ENCODE measurements around the gene LCN15.
"Not testable (repeated sequence)": the region's sequence is repeated elsewhere in the genome, so short reads cannot be mapped to it uniquely, and the experiment has no call there.

LCN15 gene

DNA sequence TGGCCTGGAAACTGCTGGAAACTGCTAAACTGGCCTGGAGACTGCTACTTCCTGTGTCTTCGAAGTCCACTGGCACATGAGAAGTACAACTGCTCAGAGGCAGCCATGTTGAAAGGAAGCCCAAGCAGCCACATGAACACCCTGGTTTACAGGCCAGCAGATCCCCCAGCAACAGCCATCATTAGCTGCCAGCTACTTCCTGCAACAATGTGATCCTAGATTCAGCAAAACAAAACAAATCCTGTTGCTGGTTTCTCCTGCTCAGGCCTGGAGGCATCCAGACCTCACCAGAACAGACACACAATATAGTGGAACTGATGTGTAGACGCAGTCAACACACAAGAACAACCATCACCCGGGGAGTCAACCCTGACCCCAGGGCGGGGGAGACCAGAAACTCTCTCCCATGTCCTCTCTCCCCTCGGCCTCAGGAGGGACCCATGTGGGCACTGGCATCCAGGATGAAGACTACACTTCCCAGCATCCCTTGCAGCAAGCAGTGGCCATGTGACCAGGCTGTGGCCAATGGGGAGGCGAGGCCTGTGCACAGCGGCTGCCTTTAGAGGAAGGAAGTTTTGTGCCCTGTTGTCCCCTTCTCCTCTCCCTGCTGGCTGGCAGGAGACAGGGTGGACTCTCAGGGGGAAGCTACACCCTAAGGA lies 9.2 kb upstream of the LCN15 start:
- DNase-seq = no peak

DNA sequence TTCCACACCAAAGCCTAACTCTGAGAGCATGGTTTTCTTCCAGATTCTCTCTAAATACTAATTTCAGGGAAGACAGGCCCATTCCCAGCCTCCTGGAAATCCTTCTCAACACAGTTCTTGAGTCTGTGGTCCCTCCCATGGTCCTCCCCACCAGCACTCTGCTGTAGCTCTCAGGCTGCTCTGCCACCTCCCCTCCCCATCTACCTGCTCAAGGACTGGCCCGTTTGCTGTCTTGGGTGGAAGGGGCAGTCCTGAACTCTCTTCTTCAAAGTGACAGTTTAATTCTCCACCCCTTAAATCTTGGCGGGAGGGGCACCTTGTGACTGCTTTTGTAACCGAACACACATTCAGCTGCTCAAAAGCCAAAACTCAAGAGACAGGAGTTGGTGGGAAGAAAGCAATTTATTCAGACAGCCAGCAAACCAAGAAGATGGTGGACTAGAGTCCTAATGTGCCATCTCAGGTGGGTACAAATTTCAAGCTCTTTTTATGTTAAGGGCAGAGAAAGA lies 7.6 kb upstream of the LCN15 start:
- no peak for DNase-seq

GRCh38 chr9:136769710-136770191 lies 5.4 kb upstream of the LCN15 start:
- no peak for DNase-seq

GRCh38 chr9:136766410-136767120 lies 2.2 kb upstream of the LCN15 start:
- not testable (repeated sequence) for DNase-seq

DNA sequence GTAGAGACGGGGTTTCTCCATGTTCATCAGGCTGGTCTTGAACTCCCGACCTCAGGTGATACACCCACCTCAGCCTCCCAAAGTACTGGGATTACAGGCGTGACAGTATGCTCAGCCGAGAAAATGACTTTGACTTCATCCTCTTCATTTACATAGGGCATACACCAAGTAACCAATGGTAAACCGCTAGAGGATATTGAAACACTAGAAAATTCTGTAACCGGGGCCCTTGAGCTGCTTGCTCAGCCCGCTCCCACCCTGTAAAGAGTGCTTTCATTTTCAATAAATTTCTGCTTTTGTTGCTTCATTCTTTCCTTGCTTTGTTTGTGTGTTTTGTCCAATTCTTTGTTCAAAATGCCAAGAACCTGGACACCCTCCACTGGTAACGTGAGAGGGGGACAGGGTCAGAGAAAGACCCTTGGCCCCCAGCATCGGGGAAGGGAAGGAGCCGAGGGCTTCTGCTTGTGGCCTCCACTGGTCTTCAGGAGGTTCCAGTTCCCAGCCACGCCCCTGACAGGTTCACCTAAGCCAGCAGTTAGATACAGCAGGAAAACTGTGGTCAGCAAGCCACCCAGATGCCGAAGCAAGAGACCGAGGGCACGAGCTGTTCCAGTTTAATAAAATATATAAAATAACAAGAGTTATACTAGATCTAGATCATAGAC lies 1.6 kb upstream of the LCN15 start:
- not testable (repeated sequence) for DNase-seq

GRCh38 chr9:136765041-136765440 lies 723 bp upstream of the LCN15 start:
- no peak for DNase-seq

DNA sequence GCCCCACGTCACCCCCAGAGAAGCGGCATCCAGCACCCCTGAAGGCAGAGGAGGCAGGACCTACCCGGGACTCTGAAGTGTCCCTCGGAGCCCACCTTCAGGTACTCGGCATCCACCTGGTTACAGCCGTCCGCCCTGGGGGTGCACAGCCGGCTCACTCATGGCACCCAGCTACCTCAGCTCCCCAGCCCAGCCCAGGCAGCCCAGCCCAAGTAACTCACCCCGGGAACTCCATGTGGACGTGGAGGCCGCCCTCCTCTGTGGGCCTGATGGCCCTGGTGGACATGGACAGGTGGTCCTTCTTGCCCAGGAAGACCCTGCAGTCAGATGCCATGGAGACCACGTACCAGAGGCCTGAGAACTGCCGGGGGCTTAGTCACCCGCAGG lies 676 bp downstream of the LCN15 start:
- DNase-seq = no peak

DNA sequence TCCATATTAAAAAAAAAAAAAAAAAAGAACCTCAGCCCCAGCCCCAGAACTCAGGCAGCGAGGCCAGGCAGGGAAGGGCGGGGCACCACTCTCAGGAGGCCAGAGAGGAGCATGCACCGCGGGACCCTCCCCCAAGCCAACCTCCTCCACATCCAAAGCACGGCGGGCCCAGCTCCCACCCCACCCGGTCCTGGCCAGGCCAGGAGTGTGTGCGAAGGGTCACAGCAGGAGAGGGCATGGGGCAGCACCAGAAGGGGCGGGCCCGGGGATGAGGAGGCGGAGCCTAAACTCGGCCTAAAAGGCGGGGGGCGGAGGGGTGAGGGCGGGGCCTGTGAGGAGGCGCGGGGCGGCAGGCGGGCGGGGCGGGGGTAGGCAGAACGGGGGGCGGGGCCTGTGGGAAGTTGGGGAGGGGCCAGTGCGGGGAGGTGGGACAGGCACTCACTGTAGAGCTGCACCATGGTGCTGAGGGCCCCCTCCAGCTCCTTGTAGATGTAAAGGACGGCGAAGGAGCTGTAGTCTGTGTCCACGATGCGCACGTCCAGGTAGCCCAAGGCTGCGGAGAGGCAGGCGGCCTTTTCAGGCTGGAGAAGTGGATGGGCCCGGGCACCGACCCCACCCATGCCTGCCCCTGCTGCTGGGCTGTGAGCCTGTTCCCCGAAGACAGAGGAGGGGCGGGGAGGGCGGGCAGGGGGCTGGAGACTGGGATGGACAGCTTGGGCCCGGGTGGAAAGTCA lies 1.2 kb downstream of the LCN15 start:
- no peak for DNase-seq

- DNase-seq = no peak
These were observed 2.1 kb downstream of the LCN15 start for GRCh38 chr9:136762221-136762691.

DNA sequence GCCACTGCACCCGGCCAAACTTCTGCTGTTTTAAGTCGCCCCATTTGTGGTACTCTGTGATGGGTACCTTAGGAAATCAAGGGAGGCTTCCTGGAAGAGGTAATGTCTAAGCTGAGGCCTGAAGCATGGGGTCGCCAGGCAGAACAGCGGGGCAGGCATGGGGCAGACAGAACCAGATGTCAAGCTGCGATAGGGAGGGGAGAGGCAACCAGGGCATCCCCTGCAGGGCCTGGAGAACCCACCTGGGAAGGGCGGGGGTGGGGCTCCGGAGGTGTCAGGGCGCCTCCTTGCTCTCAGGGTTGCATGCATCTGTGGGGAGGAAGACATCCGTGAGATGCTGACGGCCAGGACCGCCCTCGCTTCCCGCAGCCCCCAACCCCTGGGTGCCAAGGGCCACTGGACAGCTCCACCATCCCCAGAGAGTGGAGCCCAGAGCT lies 2.8 kb downstream of the LCN15 start:
- DNase-seq = no peak

DNA sequence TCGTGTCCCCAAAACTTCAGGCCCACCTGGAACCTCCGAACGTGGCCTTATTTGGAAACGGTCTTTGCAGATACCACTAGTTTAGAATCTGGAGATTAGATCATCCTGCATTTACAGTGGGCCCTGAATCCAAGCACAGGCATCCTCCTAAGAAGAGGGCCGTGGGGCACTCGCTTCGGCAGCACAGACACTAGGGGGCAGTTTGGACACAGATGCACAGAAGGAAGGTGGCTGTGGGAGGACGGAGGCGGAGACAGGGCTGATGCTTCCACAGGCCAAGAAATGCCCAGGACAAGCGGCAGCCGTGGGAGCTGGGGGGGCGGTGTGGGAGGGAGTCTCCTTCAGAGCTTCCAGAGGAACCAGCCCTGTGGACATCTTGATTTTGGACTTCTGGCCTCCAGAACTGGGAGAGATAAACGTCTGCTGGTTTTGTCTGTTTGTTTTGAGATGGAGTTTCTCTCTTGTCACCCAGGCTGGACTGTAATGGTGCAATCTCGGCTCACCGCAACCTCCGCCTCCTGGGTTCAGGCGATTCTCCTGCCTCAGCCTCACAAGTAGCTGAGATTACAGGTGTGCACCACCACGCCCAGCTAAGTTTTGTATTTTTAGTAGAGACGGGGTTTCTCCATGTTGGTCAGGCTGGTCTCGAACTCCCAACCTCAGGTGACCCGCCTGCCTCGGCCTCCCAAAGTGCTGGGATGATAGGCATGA lies 3.3 kb downstream of the LCN15 start:
- not testable (repeated sequence) for DNase-seq

DNA sequence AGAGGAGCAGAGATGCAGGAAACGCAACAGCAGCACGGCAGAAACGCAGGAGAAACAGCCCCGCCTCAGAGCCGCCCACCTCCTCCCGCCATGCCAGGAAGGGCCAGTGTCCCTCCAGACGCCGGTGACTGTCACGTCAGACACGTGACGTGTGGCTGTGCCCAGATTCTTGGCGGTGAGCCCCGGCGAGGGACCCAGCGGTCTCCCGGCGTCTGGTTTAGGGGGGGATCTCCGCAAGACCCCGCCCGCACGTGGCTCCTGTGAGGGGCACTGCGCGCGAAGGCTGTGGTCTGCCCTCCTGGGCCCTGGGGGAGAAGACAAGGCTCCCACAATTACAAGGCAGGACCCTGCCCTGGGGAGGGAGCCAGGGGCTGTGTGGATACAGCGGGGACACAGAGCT lies 3.9 kb downstream of the LCN15 start:
- DNase-seq = no peak

- no peak for DNase-seq
These were observed 4.6 kb downstream of the LCN15 start for GRCh38 chr9:136759436-136760325.

GRCh38 chr9:136759001-136759400 lies 5.3 kb downstream of the LCN15 start:
- DNase-seq = no peak

- DNase-seq = no peak
These were observed 6.6 kb downstream of the LCN15 start for GRCh38 chr9:136757751-136758140.

DNA sequence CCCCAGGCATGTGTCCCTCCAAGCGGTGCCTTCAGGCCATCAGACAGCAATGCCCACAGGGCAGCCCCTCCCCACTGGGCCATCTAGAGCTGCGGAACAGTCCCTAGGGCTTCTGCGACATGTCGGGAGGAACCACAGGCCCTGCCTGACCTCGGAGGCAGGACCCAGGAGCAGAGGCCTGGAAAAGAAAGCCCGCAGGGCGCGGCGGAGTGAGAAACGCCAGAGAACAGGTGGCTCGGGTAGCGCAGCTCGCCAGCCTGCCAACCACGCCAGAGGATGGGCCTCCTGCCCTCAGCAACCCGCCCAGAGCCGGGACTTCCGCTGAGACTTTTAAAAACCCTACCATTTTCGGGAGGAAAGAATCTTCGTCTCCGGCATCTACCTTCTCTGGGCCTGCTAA lies 7.0 kb downstream of the LCN15 start:
- DNase-seq = no peak

DNA sequence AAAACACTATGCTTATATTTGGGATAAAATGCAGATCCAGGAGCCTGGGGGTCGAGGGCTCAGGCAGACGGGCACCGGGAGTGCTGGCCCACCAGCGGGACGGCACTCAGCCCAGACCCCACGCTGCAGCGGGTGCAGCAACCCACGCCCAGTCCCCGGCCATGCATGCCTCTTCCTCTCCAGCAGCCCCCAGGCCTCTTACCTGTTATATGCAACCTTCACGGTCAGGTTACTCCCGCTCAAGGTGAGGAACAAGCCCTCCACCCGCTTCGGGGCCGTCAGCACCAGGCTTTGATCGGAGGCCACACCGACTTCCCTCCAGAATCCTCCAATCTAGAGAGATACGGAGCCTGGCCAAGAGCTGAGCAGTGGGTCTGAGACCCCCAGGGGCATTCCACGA lies 7.5 kb downstream of the LCN15 start:
- DNase-seq = no peak

DNA sequence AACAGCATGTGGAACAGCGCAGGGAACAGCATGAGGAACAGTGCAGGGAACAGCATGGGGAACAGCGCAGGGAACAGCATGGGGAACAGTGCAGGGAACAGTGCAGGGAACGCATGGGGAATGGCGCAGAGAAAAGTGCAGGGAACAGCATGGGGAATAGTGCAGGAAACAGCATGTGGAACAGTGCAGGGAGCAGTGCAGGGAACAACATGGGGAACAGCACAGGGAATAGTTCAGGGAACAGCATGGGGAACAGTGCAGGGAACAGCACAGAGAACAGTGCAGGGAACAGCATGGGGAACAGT lies 8.2 kb downstream of the LCN15 start:
- DNase-seq = no peak

DNA sequence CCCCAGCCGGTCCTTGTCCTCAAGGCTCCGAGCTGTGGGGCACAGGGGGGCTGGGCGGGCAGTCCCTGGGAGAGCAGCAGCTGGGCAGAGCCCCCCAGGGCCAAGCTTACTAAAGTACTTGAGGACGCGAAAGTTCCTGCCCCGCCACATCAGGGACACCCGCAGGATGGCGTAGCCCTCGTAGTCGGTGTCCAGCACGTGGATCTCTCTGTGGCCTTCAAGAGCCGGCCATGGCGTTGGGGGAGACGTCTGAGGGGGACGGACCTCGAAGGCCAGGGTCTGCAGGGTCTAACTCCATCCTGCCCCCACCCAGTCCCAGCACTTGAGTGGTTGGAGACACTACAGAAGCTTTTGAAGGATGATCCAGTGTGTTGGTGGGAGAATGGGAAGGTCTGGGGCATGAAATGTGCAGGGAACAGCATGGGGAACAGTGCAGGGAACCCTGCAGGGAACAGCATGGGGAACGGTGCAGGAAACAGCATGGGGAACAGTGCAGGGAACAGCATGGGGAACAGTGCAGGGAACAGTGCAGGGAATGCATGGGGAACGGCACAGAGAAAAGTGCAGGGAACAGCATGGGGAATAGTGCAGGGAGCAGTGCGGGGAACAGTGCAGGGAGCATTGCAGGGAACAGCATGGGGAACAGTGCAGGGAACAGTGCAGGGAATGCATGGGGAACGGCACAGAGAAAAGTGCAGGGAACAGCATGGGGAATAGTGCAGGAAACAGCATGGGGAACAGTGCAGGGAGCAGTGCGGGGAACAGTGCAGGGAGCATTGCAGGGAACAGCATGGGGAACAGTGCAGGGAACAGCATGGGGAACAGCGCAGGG lies 8.8 kb downstream of the LCN15 start:
- not testable (repeated sequence) for DNase-seq

GRCh38 chr9:136754626-136755301 lies 9.6 kb downstream of the LCN15 start:
- no peak for DNase-seq
